Heart left ventricle (tissue), 11 donors: ENCODE data around the gene KRTAP10-1. TPM values are rescaled to one million over a fixed set of nuclear protein-coding genes. Genes with fewer than 3 reads are reported as not detected.

Source experiments
- polyA plus RNA-seq, 2 donors: library from polyadenylated mRNA; stranded (reverse); fragments of 200-250 nt; gene quantifications; one replicate each; pipeline ENCODE4 v1.2.3, GENCODE V29; 2013
- total RNA-seq, 9 donors: library from RNA; depleted of rRNA in 2 of 9; stranded (reverse); fragments of >200 nt in 2 of 9; fragmentation: NEBNext Ultra II Directional in 3 of 9; extraction: Animal tissue kit (Norgen Biotek cat#: 25700) in 3 of 9; gene quantifications; one replicate each; pipeline versions ENCODE4 v1.1.0 to v1.2.4, GENCODE V29; 2016 to 2023
- donor health status: ischemic (EF 13 %, LVEDD 7.1; RV severe dilation, severe dysfunction).
- donor health status: healthy with polysubstance abuse.
- donor health status: DM: no; HTN: yes; CAD: no.
- donor health status: DM: no; HTN: no; CAD: no.
- donor health status: ischemic (EF 25% LVEDD 5.7; RV mildly dilated, moderate dysfunction).
- donor health status: healthy.
- donor health status: DM: yes; HTN: yes; CAD: no.
- donor health status: PGD.
- donor health status: nonischemic (EF 23%, LVEDD 6.1; RV moderate dilation, normal function).

The KRTAP10-1 gene
- total and polyA plus RNA-seq, 11 donors: not detected

Other genes with a start within 250 kb of the KRTAP10-1 start
- 10 to 100 TPM; 36.9 to 85.1 (median 46.1) TPM for gene PFKL, start 240.1 kb downstream of the KRTAP10-1 start, total RNA-seq
- gene PFKL, start 240.1 kb downstream of the KRTAP10-1 start, polyA plus RNA-seq: 10 to 100 TPM; 34.0 to 61.6 TPM
- gene CFAP410, start 200.8 kb downstream of the KRTAP10-1 start, total RNA-seq: 10 to 100 TPM; 10.4 to 31.6 (median 15.3) TPM
- gene CFAP410, start 200.8 kb downstream of the KRTAP10-1 start, polyA plus RNA-seq: 10 to 100 TPM; 18.6 to 20.3 TPM
- 10 to 100 TPM in 1 of 9 donors, 1 to 10 TPM in 4, under 1 TPM in 4; 0.66 to 20.5 (median 1.2) TPM for gene TRPM2, start 186.6 kb downstream of the KRTAP10-1 start, total RNA-seq
- 1 to 10 TPM in 1 of 2 donors, under 1 TPM in 1; 0.91 to 1.2 TPM for gene TRPM2, start 186.6 kb downstream of the KRTAP10-1 start, polyA plus RNA-seq
- gene LRRC3, start 84.7 kb downstream of the KRTAP10-1 start, total RNA-seq: 1 to 10 TPM; 1.7 to 5.3 (median 2.3) TPM
- 1 to 10 TPM; 1.4 to 5.8 TPM for gene LRRC3, start 84.7 kb downstream of the KRTAP10-1 start, polyA plus RNA-seq
- gene KRTAP10-2, start 11.3 kb upstream of the KRTAP10-1 start, total RNA-seq: not detected
- gene KRTAP10-2, start 11.3 kb upstream of the KRTAP10-1 start, polyA plus RNA-seq: not detected
- gene KRTAP10-3, start 18.6 kb upstream of the KRTAP10-1 start, total RNA-seq: not detected
- not detected for gene KRTAP10-3, start 18.6 kb upstream of the KRTAP10-1 start, polyA plus RNA-seq
- gene KRTAP10-4, start 33.5 kb upstream of the KRTAP10-1 start, total RNA-seq: not detected
- gene KRTAP10-4, start 33.5 kb upstream of the KRTAP10-1 start, polyA plus RNA-seq: not detected
- gene KRTAP10-5, start 40.4 kb upstream of the KRTAP10-1 start, total RNA-seq: not detected
- not detected for gene KRTAP10-5, start 40.4 kb upstream of the KRTAP10-1 start, polyA plus RNA-seq
- not detected for gene KRTAP10-6, start 52.3 kb upstream of the KRTAP10-1 start, total RNA-seq
- not detected for gene KRTAP10-6, start 52.3 kb upstream of the KRTAP10-1 start, polyA plus RNA-seq
- gene KRTAP10-7, start 60.4 kb upstream of the KRTAP10-1 start, total RNA-seq: not detected
- gene KRTAP10-7, start 60.4 kb upstream of the KRTAP10-1 start, polyA plus RNA-seq: not detected
- not detected for gene KRTAP10-8, start 71.9 kb upstream of the KRTAP10-1 start, total RNA-seq
- gene KRTAP10-8, start 71.9 kb upstream of the KRTAP10-1 start, polyA plus RNA-seq: not detected
- gene KRTAP10-9, start 86.9 kb upstream of the KRTAP10-1 start, total RNA-seq: not detected
- not detected for gene KRTAP10-9, start 86.9 kb upstream of the KRTAP10-1 start, polyA plus RNA-seq
- gene KRTAP10-10, start 97.2 kb upstream of the KRTAP10-1 start, total RNA-seq: not detected
- not detected for gene KRTAP10-10, start 97.2 kb upstream of the KRTAP10-1 start, polyA plus RNA-seq
- not detected for gene KRTAP10-11, start 106.2 kb upstream of the KRTAP10-1 start, total RNA-seq
- gene KRTAP10-11, start 106.2 kb upstream of the KRTAP10-1 start, polyA plus RNA-seq: not detected
- not detected for gene KRTAP12-4, start 114.5 kb upstream of the KRTAP10-1 start, total RNA-seq
- gene KRTAP12-4, start 114.5 kb upstream of the KRTAP10-1 start, polyA plus RNA-seq: not detected
- gene KRTAP12-3, start 117.7 kb upstream of the KRTAP10-1 start, total RNA-seq: not detected
- gene KRTAP12-3, start 117.7 kb upstream of the KRTAP10-1 start, polyA plus RNA-seq: not detected
- not detected for gene KRTAP12-2, start 126.7 kb upstream of the KRTAP10-1 start, total RNA-seq
- not detected for gene KRTAP12-2, start 126.7 kb upstream of the KRTAP10-1 start, polyA plus RNA-seq
- not detected for gene KRTAP12-1, start 142.0 kb upstream of the KRTAP10-1 start, total RNA-seq
- gene KRTAP12-1, start 142.0 kb upstream of the KRTAP10-1 start, polyA plus RNA-seq: not detected
- gene KRTAP10-12, start 157.0 kb upstream of the KRTAP10-1 start, total RNA-seq: not detected
- not detected for gene KRTAP10-12, start 157.0 kb upstream of the KRTAP10-1 start, polyA plus RNA-seq
- 1 to 10 TPM in 3 of 9 donors, under 1 TPM in 4, not detected in 2; 0.07 to 2.5 (median 0.71) TPM for gene TSPEAR, start 171.4 kb upstream of the KRTAP10-1 start, total RNA-seq
- gene TSPEAR, start 171.4 kb upstream of the KRTAP10-1 start, polyA plus RNA-seq: 1 to 10 TPM in 1 of 2 donors, under 1 TPM in 1; 0.01 to 2.6 TPM